Activated CD8-positive, alpha-beta memory T cell treated with anti-CD3 and anti-CD28 coated beads for 1 hour (primary cell): ENCODE data around the gene KCNJ15.

Experiments
- DNase-seq, 2 donors: peaks; one replicate each; pipeline ENCODE4 v3.0.0-alpha.2; 2020; ENCODE audit warnings: low read depth in 1 of 2; ENCODE audit errors: extremely low read depth in 1 of 2

The KCNJ15 gene

GRCh38 chr21:38267136-38267755 is 10.5 kb downstream of the KCNJ15 start:
- no peak for DNase-seq

DNA sequence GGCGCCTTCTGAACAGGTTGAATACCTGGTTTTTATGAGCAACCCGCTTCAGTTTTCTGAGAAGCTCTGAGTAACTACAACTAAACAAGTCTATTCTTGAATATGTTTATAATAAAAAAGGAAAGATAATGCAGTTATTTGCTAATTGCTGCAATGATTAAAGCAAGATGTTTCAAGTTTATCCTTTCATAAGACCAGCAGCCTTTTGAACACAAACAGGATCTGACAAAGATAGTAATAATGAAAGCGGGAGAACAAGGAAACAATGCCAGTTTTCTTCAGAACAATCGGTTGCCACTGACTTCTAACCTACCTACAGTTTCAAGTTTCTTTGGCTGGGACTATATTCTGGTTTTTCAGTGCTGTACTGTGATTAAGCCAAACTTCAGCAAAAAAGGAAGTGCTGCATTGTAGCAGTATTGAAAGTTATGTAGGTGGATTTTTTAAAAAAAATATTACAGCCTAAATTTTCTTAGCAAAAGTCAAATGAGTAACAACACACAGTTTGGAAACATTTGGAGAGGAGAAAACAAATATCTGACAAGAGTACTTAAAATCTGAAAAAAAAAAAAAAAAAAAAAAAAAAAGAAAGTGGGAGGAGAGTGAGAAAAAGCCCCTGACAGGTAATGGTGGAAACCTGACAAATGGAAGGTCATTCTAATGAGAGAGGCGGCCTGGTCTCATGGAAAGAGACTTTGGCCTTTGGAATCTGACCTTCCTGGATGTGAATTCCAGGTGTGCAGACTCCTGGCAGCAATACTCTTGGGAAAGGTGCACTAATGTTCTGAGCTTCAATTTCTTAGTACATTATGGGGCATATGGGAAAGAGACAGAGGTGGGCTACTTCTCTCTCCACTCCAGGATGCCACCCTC is 11.4 kb downstream of the KCNJ15 start:
- no peak for DNase-seq

- DNase-seq: no peak
Observed at GRCh38 chr21:38268864-38269575, 12.2 kb downstream of the KCNJ15 start.

DNA sequence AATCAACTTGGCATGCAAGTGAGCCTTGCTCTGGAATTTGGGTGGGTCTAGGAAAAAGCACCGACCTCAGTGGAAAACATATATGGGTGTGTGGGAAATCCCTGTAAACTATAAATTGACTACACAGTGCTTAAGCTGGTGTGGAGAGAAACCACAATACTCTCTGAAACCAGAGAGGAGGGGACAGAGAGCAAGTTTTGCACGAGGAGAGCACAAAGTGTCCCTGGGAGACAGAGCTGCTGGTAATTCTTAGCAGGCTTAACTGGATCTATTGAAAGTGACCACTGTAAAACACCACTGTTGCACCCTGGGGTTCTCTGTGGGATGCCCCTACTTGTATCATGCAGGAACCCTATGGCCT is 12.8 kb downstream of the KCNJ15 start:
- no peak for DNase-seq

DNA sequence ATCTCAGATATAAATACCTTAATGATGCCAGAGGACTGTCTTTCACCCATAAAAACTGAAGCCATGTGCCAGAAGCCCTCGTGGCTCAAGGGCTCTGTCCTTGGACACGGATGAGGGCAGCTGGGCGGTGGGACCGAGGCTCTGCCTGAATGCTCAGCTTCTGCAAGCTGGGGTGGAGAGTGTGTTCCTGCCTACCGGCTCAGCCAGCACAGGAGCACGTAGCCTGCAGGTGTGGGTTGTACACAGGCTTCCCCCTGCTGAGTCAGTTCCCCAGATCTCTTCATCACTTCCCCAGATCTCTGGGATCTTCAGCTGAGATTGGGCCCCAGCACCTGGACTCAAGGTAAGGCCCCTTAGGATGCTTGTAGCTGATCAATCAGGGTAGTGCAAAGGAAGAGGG is 15.4 kb downstream of the KCNJ15 start:
- no peak for DNase-seq

DNA sequence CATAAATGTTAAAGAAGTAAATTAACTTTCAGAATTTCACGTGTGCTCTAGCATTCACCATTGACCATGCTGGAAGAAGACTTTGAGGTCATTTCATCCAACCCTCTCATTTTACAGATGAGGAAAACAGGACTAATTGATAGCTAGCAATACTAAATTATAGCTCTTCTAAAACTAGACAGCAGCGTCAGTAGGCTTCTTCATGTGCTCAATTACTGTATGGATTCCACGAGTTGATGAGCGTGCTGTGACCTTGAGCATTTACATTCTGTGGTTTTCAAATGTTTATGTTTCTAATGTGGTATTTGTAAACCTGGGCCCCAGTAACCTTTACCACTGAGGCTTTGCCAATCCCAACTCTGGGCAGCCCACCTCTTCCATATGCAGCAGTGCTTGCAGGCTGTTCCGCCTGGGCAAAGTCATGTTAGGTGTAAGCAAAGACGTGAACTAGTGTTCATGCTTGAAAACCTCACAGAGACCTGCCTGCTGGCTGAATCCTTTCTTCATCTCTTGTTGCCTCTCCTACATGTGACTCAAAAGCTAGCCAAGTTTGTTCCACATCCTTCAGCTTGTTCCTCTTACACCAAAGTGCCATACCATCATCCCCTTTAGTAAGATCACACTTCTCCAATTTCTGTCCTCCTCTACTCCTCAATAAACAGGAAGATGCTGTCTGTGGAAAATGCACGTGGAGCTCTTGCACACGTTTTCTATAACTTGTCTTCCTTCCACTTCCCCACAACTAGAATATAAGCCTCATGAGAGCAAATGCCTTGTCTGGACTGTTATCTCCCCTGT is 17.2 kb downstream of the KCNJ15 start:
- no peak for DNase-seq

DNA sequence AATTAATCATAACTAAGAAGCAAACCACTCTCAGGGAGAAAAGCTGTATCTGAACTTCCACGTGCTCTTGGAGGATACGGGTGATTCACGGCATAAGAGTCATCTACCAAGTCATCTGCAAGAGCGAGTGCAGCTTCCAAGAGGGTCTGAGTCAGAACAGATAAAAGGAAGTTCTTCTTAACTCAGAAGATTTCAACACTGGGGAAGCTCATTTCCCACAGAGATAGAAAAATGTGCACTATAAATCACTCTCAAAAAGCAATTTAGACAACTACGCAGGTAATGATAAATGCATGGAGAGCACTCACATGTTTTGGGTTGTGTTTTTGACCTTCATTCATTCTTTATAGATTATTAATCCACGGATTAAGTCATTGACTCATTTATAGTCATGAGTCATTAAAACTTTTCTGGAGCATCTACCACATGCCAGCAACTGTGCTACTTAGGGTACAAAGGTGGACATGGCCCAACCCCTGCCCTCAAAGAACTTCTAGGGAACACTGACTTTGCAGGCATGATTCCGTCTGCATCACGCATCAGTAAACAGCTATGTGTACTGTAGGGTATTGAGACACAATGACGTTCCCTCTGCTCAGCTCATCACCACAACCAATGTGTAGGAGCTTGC is 20.8 kb downstream of the KCNJ15 start:
- DNase-seq: no peak

DNA sequence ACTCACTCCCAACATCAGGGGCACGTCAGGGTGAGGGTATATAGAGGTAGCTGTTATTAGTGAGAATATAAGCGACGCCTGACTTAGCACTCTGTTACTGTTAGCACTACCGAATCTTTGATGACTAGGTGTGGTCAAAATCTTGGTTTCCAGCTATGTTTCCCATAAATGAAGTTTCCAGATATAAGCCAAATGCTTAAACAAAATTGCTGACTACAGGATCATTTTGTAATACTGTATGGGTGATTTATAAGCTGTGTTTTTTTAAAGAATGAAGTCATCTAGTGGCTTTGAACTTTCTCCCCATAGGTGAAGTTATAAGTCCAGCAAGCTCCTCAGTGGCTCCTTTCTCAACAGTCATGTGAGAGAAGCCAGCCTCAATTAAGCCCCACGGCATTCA is 23.7 kb downstream of the KCNJ15 start:
- no peak for DNase-seq

DNA sequence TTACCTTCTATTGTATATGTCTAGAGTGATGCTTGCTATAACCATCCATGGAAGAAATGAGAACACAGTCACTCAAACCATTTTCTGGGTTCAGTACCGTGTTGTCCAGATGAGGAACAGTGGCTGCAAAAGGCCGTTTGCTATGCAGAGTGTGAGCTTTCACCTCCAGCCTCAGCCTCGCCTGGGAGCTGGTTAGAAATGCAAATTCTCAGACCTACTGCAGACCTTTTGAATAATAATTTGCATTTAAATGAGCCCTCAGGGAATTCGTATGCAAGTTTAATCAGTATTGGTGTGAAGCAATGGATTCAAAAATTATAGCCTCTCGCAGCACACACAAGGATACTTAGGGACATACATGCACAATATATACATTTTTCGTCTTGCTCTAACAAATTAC is 24.1 kb downstream of the KCNJ15 start:
- no peak for DNase-seq

DNA sequence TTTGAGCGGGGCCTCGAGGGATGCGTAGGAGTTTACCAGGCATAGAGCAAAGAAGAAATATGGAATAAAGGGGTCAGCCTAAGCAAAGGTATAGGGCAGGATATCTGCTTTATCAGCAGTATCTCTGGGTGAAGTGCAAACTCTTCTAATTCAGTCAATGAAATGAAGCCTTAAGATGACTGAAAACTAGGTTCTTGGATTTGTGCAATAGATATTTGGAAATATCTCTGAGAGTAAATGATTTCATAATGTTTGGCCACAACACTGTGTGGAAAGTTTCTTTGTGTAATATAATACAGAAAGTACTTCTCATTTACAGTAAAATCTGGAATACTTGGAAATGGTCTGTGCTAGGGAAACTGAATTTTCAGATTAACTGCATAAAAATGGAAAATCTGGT is 26.1 kb downstream of the KCNJ15 start:
- DNase-seq: no peak

GRCh38 chr21:38284216-38284615 is 27.4 kb downstream of the KCNJ15 start:
- no peak for DNase-seq

- no peak for DNase-seq
Observed at GRCh38 chr21:38286739-38287471, 30.1 kb downstream of the KCNJ15 start.

DNA sequence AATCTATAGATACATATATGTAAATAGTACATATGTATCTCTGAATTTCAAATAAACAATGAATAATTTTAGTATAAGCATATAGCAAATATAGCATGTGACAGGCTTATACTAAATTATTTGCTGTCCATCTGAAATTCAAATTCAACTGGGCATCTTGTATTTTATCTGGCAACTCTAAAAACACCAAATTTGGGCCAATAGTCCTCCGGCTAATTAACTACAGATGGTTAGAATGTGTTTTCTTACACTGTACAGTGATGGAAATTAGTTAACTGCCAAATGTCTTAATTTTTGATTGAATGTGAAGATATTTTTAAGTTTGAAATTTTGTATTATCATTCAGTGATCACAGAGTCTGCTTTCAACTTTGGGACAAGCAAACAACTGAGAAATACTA is 30.7 kb downstream of the KCNJ15 start:
- no peak for DNase-seq

GRCh38 chr21:38289705-38290485 is 33.1 kb downstream of the KCNJ15 start:
- no peak for DNase-seq

- no peak for DNase-seq
Observed at GRCh38 chr21:38290809-38291208, 34.0 kb downstream of the KCNJ15 start.

GRCh38 chr21:38291874-38292273 is 35.1 kb downstream of the KCNJ15 start:
- no peak for DNase-seq

DNA sequence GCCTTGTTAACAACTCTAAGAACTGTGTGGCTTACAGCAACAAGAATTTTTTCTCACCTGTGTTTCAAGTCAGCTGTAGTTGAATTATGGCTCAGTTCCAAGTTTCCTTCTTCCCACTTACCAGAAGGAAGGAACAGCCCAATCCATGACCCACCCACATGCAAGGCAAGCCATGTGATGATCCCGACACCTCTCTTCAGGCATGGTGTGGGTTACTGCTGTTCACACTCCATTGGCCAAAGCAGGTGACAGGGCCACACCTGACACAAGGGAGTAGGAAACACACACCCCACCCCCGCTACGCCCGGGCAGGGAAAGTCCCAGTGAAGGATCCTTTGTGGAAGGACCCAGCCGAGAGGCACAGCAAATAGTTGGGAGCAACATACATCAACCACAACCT is 36.3 kb downstream of the KCNJ15 start:
- no peak for DNase-seq

DNA sequence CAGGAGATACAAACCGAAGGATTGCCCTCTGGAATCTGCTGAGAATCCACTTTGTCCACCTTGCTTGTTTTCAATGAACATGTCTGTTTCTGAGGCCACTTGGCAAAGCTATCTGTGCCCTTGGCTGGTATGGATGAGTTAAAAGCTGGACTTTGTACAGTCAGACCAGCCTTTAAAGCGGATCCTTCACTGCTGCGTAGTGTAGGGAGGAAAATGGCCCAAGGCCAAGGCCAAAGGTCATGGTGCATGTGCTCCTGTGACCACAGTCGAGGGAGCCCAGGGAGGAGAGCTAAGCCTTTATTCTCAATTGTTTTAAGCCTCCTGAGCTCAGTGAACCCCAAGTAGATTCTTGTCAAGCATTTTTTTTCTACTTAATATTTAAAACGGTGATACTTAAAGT is 37.0 kb downstream of the KCNJ15 start:
- DNase-seq: no peak

- no peak for DNase-seq
Observed at GRCh38 chr21:38294609-38295008, 37.8 kb downstream of the KCNJ15 start.
